Adrenal gland (tissue), 5 donors: ENCODE results near the gene TMCC1.

ENCODE experiments used
- CTCF ChIP-seq, 6 experiments: fragments of 450-650 bp in 4 of 6; fragments of 200-600 bp in 2 of 6; sonication (generic) in 1 of 6; IDR thresholded peaks; 1 replicate in 5 of 6; 2 replicates in 1 of 6; pipeline versions ENCODE4 v1.5.1 to v1.8.0; 2016 to 2021; ENCODE audit warnings: antibody characterized with exemption in 6 of 6, mild to moderate bottlenecking in 2 of 6, moderate library complexity in 1 of 6
- POLR2A ChIP-seq, 2 donors: fragments of 450-650 bp; IDR thresholded peaks; one replicate each; pipeline ENCODE4 v1.6.1; 2017; ENCODE audit warnings: antibody characterized with exemption in 2 of 2, mild to moderate bottlenecking in 2 of 2, moderate library complexity in 1 of 2
- donor health status: DM: no; HTN: no; CAD: no.

DNA sequence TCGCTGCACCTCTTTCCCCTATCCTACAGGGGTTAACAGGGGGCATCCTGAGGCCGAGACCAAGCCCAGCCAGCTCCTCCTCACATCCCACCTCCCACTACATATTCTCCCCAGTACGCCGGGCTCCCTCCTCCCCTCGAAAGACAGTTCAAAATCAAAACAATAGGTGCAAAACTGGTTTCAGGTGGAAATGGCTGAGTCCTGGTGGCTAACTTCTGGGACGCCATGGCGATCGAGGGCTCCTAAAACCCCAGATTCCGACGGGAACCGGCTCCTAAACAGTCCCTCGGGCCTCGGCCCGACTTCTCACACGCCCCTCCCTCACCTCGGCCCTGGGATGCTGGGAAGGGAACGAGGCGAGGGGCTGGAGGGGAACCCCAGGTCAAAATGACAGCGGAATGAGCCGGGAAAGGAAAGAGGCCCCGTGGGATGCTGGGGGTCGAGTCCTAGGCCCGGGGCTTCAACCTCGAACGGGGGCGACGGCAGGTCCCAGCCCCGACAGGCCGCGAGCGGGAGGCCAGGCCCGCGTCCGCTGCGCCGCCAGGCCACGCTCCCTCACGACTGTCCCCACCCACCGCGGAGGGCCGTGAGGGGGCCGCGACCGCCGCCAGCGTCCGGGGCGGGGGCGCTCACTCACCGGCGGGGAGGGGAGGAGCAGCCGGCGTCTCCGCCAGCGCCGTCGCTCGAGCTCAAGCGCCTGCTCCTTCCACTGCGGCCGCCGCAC is 492 bp downstream of the TMCC1 start:
- TF ChIP-seq CTCF (IDR thresholded peaks at IDR 0.05) (peak in 4 of 6 experiments; percentile 1 to 33 (median 16)), POLR2A (IDR thresholded peaks at IDR 0.05) (peak; percentile 58 to 75)
